Epithelial cell of esophagus (primary cell): ENCODE measurements around the gene ARID5A.

ENCODE experiments used
- DNase-seq: peaks from one replicate; pipeline ENCODE4 v3.0.0; 2010; ENCODE audit warnings: low read depth
- H3K4me3 ChIP-seq: 2 replicates; pipeline ENCODE4 v1.5.1; 2011; ENCODE audit warnings: mild to moderate bottlenecking, low read length, control low read depth
- CTCF ChIP-seq: IDR thresholded peaks from 2 replicates; pipeline ENCODE4 v1.5.1; 2011; ENCODE audit warnings: low read depth, mild to moderate bottlenecking, low read length, control low read depth, inconsistent platforms; ENCODE audit not compliant: insufficient read depth; ENCODE audit errors: missing control alignments

The ARID5A gene

GRCh38 chr2:96531872-96532505, 4.6 kb upstream of the ARID5A start:
- TF ChIP-seq CTCF, result no peak
- DNase-seq, result peak; percentile 98
- peak overlapping the region; percentile 9 for H3K4me3 ChIP-seq

GRCh38 chr2:96532641-96533291, 3.8 kb upstream of the ARID5A start:
- no peak for DNase-seq
- TF ChIP-seq CTCF, result no peak

GRCh38 chr2:96533292-96534073, 3.1 kb upstream of the ARID5A start:
- DNase-seq, result peak; percentile 80
- H3K4me3 ChIP-seq, result no peak overlapping the region
- TF ChIP-seq CTCF, result no peak

More at GRCh38 chr2:96532641-96533291, 3.8 kb upstream of the ARID5A start:
- no peak overlapping the region for H3K4me3 ChIP-seq

GRCh38 chr2:96534141-96534540, 2.4 kb upstream of the ARID5A start:
- no peak for DNase-seq
- no peak overlapping the region for H3K4me3 ChIP-seq
- TF ChIP-seq CTCF, result no peak

GRCh38 chr2:96534701-96535181, 1.8 kb upstream of the ARID5A start:
- TF ChIP-seq CTCF, result no peak
- H3K4me3 ChIP-seq, result no peak overlapping the region

GRCh38 chr2:96535331-96535730, 1.2 kb upstream of the ARID5A start:
- no peak for DNase-seq
- no peak for TF ChIP-seq CTCF
- H3K4me3 ChIP-seq, result no peak overlapping the region

More at GRCh38 chr2:96534701-96535181, 1.8 kb upstream of the ARID5A start:
- peak; percentile 86 for DNase-seq
